ENCODE data around the gene RIMBP3B.
"Not testable (repeated sequence)": the region's sequence is repeated elsewhere in the genome, so short reads cannot be mapped to it uniquely, and the experiment has no call there.

The RIMBP3B gene, protein sequence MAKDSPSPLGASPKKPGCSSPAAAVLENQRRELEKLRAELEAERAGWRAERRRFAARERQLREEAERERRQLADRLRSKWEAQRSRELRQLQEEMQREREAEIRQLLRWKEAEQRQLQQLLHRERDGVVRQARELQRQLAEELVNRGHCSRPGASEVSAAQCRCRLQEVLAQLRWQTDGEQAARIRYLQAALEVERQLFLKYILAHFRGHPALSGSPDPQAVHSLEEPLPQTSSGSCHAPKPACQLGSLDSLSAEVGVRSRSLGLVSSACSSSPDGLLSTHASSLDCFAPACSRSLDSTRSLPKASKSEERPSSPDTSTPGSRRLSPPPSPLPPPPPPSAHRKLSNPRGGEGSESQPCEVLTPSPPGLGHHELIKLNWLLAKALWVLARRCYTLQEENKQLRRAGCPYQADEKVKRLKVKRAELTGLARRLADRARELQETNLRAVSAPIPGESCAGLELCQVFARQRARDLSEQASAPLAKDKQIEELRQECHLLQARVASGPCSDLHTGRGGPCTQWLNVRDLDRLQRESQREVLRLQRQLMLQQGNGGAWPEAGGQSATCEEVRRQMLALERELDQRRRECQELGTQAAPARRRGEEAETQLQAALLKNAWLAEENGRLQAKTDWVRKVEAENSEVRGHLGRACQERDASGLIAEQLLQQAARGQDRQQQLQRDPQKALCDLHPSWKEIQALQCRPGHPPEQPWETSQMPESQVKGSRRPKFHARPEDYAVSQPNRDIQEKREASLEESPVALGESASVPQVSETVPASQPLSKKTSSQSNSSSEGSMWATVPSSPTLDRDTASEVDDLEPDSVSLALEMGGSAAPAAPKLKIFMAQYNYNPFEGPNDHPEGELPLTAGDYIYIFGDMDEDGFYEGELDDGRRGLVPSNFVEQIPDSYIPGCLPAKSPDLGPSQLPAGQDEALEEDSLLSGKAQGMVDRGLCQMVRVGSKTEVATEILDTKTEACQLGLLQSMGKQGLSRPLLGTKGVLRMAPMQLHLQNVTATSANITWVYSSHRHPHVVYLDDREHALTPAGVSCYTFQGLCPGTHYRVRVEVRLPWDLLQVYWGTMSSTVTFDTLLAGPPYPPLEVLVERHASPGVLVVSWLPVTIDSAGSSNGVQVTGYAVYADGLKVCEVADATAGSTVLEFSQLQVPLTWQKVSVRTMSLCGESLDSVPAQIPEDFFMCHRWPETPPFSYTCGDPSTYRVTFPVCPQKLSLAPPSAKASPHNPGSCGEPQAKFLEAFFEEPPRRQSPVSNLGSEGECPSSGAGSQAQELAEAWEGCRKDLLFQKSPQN (N-terminal part only)
- 0 to 0.33 (median 0.12) reads per million in 17 experiments for total RNA-seq

DNA sequence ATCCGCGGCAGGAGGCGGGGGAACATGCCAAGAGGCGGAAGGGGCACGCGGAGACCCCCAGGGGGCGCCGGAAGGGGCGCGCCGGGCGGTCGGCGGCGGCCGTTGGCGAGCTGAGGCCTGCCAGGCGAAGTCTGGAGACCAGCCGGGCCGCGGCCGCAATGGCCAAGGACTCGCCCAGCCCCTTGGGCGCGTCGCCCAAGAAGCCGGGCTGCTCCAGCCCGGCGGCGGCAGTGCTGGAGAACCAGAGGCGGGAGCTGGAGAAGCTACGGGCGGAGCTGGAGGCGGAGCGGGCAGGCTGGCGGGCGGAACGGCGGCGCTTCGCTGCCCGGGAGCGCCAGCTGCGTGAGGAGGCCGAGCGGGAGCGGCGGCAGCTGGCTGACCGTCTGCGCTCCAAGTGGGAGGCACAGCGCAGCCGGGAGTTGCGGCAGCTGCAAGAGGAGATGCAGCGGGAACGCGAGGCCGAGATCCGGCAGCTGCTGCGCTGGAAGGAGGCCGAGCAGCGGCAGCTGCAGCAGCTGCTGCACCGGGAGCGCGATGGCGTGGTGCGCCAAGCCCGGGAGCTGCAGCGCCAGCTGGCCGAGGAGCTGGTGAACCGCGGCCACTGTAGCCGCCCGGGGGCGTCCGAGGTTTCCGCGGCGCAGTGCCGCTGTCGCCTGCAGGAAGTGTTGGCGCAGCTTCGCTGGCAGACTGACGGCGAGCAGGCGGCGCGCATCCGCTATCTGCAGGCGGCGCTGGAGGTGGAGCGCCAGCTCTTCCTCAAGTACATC, at the start of gene RIMBP3B:
Gene RIMBP3B (plus strand): TSS at position 51 of the 767 bp plus-strand sequence. CDS start 108 bp downstream, at position 159.
- DNase-seq = not testable (repeated sequence)

DNA sequence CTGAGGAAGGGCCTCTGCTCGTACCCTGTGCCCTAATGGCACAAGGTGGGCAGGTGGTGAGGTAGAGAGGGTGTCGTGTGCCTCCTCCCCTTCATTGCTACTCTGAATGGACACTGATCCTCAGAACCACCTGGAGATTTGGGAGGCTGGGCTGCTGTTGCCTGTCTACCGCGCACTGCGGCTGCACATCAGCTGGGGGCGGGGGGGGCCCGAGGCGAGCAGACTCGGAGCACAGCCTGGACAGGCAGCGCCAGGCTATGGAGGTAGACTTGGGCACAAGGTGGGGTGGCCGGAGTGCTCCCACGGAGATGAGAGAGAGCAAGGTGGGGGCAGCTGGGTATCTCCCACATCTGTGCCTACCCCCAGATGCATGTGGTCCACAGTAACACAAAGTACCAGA, 26.0 kb upstream of the RIMBP3B start:
- not testable (repeated sequence) for DNase-seq

DNA sequence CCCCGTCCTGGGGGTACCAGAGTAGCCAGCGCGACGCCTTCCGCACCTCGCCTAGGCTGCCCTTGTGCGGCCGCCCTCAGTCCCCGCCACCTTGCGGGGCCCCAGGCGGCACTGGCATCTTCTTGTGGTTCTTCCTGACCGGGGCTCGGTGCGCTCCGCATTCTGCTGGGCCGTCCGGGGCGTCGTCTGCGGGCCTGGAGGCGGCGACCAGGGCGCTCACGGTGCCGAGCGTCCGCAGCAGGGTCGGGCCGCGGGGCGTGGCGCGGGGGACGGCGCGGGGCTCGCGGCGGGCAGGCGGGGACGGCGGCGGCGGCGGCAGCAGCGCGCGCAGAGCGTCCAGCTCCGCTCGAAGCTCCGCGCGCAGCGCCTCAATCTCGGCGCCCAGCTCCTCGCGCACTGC, 23.0 kb upstream of the RIMBP3B start:
- not testable (repeated sequence) for DNase-seq

- DNase-seq = not testable (repeated sequence)
Observed at GRCh38 chr22:21362473-21362872, 21.1 kb upstream of the RIMBP3B start.

DNA sequence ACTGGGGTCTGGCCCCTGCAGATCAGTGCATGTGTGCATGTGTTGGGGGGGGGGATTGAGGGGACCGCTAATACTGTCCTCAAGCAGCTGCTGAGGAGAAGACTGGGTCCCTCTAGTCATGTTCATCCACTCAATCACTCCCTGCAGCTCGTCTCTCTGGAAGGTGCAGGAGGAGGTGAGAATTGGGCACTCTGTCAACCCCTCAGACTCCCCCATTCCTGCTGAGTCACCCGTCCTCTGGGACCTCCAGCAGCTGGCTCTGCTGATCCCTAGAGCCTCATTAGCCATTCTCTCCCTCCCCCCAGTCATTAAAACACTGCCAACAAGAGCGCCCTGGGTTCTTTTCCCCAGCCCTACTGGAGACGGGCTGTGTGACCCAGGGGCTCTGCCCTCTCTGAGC, 20.5 kb upstream of the RIMBP3B start:
- DNase-seq = not testable (repeated sequence)

DNA sequence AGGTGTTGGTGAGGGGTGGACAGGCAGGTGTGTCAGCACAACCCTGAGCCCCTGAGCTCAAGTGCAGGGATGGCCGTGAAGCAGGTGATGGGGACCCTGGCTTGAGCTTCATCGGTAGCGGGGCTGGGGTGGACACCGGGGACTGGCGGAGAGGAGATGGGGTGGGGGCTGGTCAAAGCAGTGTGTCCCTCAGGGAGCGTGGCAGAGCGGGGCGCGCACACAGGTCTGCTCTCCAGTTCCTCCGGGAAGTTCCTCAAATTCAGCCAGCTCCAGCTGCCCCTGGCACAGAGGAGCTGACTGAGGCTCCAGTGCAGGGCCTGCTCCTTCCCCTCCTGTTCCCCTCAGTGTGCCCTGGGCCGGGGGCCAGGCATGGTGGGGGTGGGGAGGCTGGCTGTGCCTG, 19.7 kb upstream of the RIMBP3B start:
- not testable (repeated sequence) for DNase-seq

DNA sequence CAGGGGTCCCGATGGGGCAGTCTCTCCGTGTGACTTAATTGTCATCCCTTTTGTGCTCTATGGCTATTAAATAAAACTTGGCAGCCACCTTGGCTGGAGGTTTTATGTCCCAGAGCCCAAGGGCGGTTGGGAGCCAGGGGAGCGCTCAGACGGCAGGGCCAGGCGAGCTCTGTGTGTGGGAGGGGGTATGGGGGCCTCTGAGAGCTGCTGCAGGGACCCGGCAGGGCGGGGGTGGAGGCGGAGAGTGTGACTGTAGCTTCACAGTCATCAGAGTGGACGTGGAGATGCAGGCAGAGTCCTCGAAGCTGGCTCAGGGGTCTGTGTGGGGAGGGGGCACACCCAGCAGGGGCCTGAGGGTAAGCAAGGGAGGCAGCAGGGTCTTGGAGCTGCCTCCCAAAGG, 19.2 kb upstream of the RIMBP3B start:
- not testable (repeated sequence) for DNase-seq

GRCh38 chr22:21365337-21365736, 18.2 kb upstream of the RIMBP3B start:
- DNase-seq = not testable (repeated sequence)

- not testable (repeated sequence) for DNase-seq
Observed at GRCh38 chr22:21368603-21369310, 14.8 kb upstream of the RIMBP3B start.

DNA sequence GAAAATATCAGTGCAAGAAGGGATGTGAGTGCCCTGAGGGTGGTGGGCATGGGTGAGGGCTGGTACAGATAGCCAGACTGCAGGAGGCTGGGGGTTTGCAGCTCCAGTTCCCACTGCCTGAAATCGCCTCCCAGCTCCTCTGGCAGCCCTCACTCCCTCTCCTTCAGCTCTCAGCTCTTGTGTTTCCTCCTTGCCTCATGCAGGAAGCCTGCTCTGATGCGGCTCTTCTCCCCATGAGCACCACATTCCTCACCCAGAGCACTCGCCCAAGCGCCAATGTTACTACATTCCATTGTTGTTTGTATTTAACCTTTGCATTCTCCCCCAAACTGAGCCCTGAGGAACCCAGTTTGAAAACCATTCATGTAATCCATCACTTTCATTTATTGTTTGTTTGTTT, 7.7 kb upstream of the RIMBP3B start:
- not testable (repeated sequence) for DNase-seq

- DNase-seq = not testable (repeated sequence)
Observed at GRCh38 chr22:21384468-21385357, 1.2 kb downstream of the RIMBP3B start.

DNA sequence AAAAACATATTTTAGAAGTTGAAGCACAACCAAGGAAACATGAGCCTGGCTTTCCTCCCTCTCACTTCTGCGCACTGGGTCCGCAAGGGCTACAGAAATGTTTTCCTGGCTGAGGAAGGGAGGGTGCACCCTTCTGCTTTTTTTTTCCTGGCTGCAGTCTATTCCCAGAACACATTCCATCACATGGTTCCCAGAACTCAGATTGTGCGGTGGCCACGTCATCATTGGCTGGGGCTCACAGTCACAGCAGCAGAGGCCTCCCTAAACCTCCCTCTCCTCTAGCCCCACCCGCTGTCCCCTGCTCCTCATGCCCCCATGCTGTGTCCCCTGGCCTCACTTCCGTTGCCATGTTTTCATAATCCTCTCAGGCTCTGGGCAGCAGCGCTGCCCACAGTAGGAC, 5.9 kb downstream of the RIMBP3B start:
- DNase-seq = not testable (repeated sequence)

- DNase-seq = not testable (repeated sequence)
Observed at GRCh38 chr22:21390013-21390412, 6.5 kb downstream of the RIMBP3B start.

DNA sequence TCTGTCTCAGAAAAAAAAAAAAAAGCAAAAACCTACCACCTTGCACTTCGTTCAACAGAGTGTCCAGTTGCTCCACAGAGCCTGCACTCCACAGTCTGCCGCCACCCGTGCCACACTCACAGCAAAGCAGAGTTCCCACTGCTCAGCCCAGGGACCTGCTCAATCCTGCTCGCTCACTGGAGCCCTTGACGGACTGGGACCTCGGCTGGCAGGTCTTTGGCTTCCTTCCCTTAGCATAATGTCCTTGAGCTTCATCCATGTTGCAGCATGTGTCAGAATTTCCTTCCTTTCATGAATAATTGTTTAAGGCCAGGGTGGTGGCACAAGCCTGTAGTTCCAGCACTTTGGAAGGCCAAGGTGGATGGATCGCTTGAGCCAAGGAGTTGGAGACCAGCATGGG, 11.1 kb downstream of the RIMBP3B start:
- DNase-seq = not testable (repeated sequence)

GRCh38 chr22:21401197-21401969, 17.8 kb downstream of the RIMBP3B start:
- not testable (repeated sequence) for DNase-seq

DNA sequence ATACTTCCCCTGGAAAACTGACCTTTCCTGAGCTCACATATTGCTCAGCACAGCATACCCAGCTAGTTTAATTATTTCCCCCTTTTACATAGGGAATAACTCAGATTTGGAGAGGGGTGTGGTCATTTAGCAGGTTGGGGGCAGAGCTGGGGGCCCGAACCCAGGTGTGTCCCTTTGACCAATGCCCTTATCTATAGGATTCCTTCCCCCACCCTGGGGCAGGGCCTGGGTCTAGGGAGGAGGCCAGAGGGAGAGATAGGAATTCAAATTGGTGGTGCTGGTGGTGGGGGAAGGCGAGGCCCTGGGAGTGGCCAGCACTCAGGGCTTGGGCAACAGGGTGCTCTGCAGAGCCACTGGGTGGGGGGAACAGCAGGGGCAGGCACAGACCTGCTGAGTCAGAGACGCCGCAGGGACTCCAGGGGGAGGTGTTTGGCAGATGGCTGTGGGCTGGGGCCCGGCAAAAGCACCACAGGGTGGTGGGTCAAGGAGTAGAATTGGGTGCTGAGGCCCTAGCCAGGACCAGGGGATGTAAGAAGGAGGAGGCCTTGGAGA, 19.3 kb downstream of the RIMBP3B start:
- DNase-seq = not testable (repeated sequence)

DNA sequence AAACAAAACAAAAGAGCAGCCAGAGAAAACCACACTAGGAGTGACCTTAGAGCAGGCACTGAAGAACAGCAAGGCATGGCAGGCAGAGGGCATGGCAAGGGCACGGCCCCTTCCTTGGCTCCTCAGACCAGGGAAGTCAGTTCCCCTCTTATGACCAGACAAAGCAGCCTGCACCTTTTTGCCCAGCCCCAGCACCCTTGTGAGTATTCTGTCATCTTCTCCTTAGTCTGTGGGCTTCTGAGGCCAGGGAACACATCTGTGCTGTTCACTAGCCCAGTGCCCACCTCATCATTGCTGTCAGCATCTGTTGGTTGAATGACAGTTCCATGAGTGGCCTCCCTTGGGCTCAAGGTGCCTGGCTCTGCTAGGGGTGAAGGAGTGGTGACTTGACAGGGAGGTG, 23.6 kb downstream of the RIMBP3B start:
- DNase-seq = not testable (repeated sequence)

DNA sequence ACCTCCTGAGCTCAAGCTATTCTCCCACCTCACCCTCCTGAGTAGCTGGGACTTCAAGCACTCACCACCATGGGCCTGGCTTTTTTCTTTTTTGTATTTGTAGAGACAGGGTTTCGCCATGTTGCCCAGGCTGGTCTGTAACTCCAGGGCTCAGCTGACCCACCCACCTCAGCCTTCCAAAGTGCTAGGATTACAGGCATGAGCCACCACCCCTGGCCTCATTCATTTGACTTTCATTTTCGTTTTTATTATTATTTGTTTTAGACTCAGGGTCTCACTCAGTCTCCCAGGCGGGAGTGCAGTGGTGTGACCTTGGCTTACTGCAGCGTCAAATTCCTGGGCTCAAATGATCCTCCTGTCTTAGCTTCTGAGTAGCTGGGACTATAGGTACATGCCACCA, 24.2 kb downstream of the RIMBP3B start:
- DNase-seq = not testable (repeated sequence)

DNA sequence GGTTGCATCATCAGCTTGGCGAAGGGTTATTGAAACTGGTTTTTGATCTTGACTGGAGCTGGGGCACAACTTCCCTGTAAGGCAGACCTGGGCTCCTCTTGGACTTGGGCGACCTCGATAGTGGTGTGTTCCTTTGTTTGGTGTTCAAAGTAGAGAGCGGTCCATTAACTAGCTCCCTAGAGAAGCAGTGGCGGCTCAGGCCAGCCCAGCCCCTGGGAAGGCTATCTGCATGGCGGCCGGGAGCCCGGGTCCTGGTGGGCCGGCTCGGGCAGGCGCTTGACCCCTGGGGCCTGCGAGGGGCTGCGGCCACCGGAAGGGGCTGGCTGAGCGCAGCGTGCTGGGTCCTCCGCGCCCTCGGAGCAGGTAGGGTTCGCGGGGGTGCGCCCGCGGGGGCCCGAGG, 32.8 kb downstream of the RIMBP3B start:
- not testable (repeated sequence) for DNase-seq
